GM12878 (cell line): Measurements from ENCODE around the gene ENDOD1. TPM values are rescaled to one million over a fixed set of nuclear protein-coding genes. Genes with fewer than 3 reads are reported as not detected.
A peak's percentile ranks its signal among the peaks of the same experiment; 100 is the strongest.

Experiments used
- ATAC-seq: fragments of 200-7000 bp; cut with Tn5 transposase; 3 replicates; pipeline ENCODE4 v1.9.1; 2020; ENCODE audit warnings: mild to moderate bottlenecking, moderate library complexity
- BruUV-seq: library from RNA; stranded (reverse); fragments of 400-500 nt; replicated peaks from 2 replicates; lab custom pipeline; 2021; lab: Mats Ljungman, UMichigan
- CTCF ChIA-PET: fragments of 300-600 bp; sonication (Branson Sonifier 250); formaldehyde crosslinking; extraction: SDS; loops from one replicate; lab custom pipeline; 2021; ENCODE audit warnings: inconsistent platforms; lab: Yijun Ruan, JAX
- POLR2A ChIA-PET: fragments of 350-600 bp; formaldehyde crosslinking; extraction: SDS; loops from one replicate; lab custom pipeline; 2021; ENCODE audit warnings: inconsistent platforms; lab: Charles Lee
- RAD21 ChIA-PET: fragments of 300-600 bp; sonication (Branson Sonifier 250); formaldehyde crosslinking; loops from one replicate; lab custom pipeline; 2023; ENCODE audit warnings: antibody characterized with exemption; ENCODE audit not compliant: unreplicated experiment; lab: Charles Lee
- SMC1A ChIA-PET: fragments of 300-600 bp; sonication (Branson Sonifier 250); formaldehyde crosslinking; loops from one replicate; lab custom pipeline; 2023; ENCODE audit not compliant: unreplicated experiment, uncharacterized antibody; lab: Charles Lee
- DNase-seq: peaks from one replicate; pipeline ENCODE4 v3.0.0-alpha.2; 2011; ENCODE audit warnings: low read depth, low spot score
- FAIRE-seq: peaks from 3 replicates; lab custom pipeline; 2011; peaks lifted over from hg19 to GRCh38; lab: Jason Lieb, UNC
- H2AFZ ChIP-seq: 2 replicates; pipeline ENCODE4 v1.6.0; 2011; ENCODE audit warnings: low read depth, low read length, control low read depth; ENCODE audit not compliant: control insufficient read depth
- H3K27ac ChIP-seq: 2 replicates; pipeline ENCODE4 v1.5.1; 2011; ENCODE audit warnings: control low read depth; ENCODE audit not compliant: control insufficient read depth, insufficient read depth
- H3K27me3 ChIP-seq, 2 experiments: replicated peaks in 1 of 2; 2 replicates each; pipeline versions ENCODE4 v1.6.0 to v1.6.1; 2011; ENCODE audit warnings: low read length in 1 of 2; ENCODE audit not compliant: control insufficient read depth in 2 of 2, insufficient read depth in 2 of 2
- H3K36me3 ChIP-seq, 2 experiments: 2 replicates each; pipeline ENCODE4 v1.5.1; 2011; ENCODE audit warnings: low read length in 1 of 2; ENCODE audit not compliant: control insufficient read depth in 2 of 2, insufficient read depth in 2 of 2
- H3K4me1 ChIP-seq: 2 replicates; pipeline ENCODE4 v1.6.1; 2011; ENCODE audit warnings: mild to moderate bottlenecking, low read length, moderate library complexity, mixed read lengths; ENCODE audit not compliant: control insufficient read depth, insufficient read depth
- H3K4me2 ChIP-seq: 2 replicates; pipeline ENCODE4 v1.6.0; 2011; ENCODE audit warnings: control low read depth; ENCODE audit not compliant: control insufficient read depth, insufficient read depth
- H3K4me3 ChIP-seq: fragments of 200-600 bp; sonication (generic); 2 replicates; pipeline ENCODE4 v1.5.1; 2016
- H3K79me2 ChIP-seq: 2 replicates; pipeline ENCODE4 v1.6.0; 2011; ENCODE audit warnings: low read length; ENCODE audit not compliant: control insufficient read depth, insufficient read depth
- H3K9ac ChIP-seq: 2 replicates; pipeline ENCODE4 v1.8.0; 2011; ENCODE audit warnings: low read length, control low read depth, mixed read lengths; ENCODE audit not compliant: control insufficient read depth, insufficient read depth
- H3K9me3 ChIP-seq: replicated peaks from 3 replicates; pipeline ENCODE4 v1.5.1; 2011; ENCODE audit warnings: mild to moderate bottlenecking, low read length; ENCODE audit not compliant: control insufficient read depth, insufficient read depth
- H4K20me1 ChIP-seq: 2 replicates; pipeline ENCODE4 v1.6.0; 2011; ENCODE audit not compliant: control insufficient read depth, insufficient read depth
- EGR1 ChIP-seq, 2 experiments: IDR thresholded peaks; 1 replicate in 1 of 2; 2 replicates in 1 of 2; pipeline ENCODE4 v1.6.1; 2011 to 2012; ENCODE audit warnings: low read depth in 2 of 2, low read length in 2 of 2, borderline replicate concordance in 1 of 2, mild to moderate bottlenecking in 1 of 2, moderate library complexity in 1 of 2
- FOS ChIP-seq: IDR thresholded peaks from 3 replicates; pipeline ENCODE4 v1.6.1; 2011; ENCODE audit warnings: borderline replicate concordance; ENCODE audit not compliant: insufficient read length; ENCODE audit errors: extremely low read depth
- FOXM1 ChIP-seq: IDR thresholded peaks from 2 replicates; pipeline ENCODE4 v1.6.1; 2012; ENCODE audit warnings: low read depth, mild to moderate bottlenecking, inconsistent platforms, low read length, moderate library complexity
- IKZF2 ChIP-seq, 2 experiments: fragments of 450-650 bp; IDR thresholded peaks; 2 replicates each; pipeline ENCODE4 v1.6.1; 2017; ENCODE audit warnings: mild to moderate bottlenecking in 2 of 2, moderate library complexity in 2 of 2
- IRF5 ChIP-seq: fragments of 450-650 bp; IDR thresholded peaks from 2 replicates; pipeline ENCODE4 v1.6.1; 2017; ENCODE audit warnings: borderline replicate concordance
- KDM1A ChIP-seq: fragments of 200-600 bp; sonication (generic); IDR thresholded peaks from 2 replicates; pipeline ENCODE4 v1.6.1; 2016; ENCODE audit warnings: borderline replicate concordance
- MYC ChIP-seq: IDR thresholded peaks from 2 replicates; pipeline ENCODE4 v1.6.1; 2011; ENCODE audit warnings: mild to moderate bottlenecking, low read length, moderate library complexity, inconsistent platforms; ENCODE audit not compliant: insufficient read depth, insufficient replicate concordance, insufficient read length, severe bottlenecking
- NFIC ChIP-seq: IDR thresholded peaks from 2 replicates; pipeline ENCODE4 v1.6.1; 2012; ENCODE audit warnings: low read depth, mild to moderate bottlenecking, inconsistent platforms, low read length, moderate library complexity
- NFYB ChIP-seq: IDR thresholded peaks from 2 replicates; pipeline ENCODE4 v1.6.1; 2011; ENCODE audit warnings: low read depth, mild to moderate bottlenecking, low read length, improper control_type of control experiment, moderate library complexity; ENCODE audit not compliant: insufficient read depth
- NR2C1 ChIP-seq: fragments of 450-650 bp; IDR thresholded peaks from 2 replicates; pipeline ENCODE4 v1.6.1; 2017; ENCODE audit warnings: antibody characterized with exemption, mild to moderate bottlenecking, moderate library complexity
- PKNOX1 ChIP-seq: fragments of 450-650 bp; IDR thresholded peaks from 2 replicates; pipeline ENCODE4 v1.6.1; 2016; ENCODE audit warnings: mild to moderate bottlenecking
- POLR2AphosphoS2 ChIP-seq: IDR thresholded peaks from 2 replicates; pipeline ENCODE4 v1.6.1; 2011; ENCODE audit warnings: low read depth, mild to moderate bottlenecking, low read length, improper control_type of control experiment, moderate library complexity
- RFX5 ChIP-seq: IDR thresholded peaks from 2 replicates; pipeline ENCODE4 v1.6.1; 2011; ENCODE audit warnings: low read depth, low read length, improper control_type of control experiment
- SREBF2 ChIP-seq: IDR thresholded peaks from 2 replicates; pipeline ENCODE4 v1.6.1; 2012; ENCODE audit warnings: mild to moderate bottlenecking, low read length
- TBL1XR1 ChIP-seq: IDR thresholded peaks from 2 replicates; pipeline ENCODE4 v1.6.1; 2012; ENCODE audit warnings: low read depth, low read length, improper control_type of control experiment
- ZBTB11 ChIP-seq: fragments of 450-650 bp; formaldehyde crosslinking; IDR thresholded peaks from 2 replicates; pipeline ENCODE4 v1.5.0; 2022; ENCODE audit warnings: mild to moderate bottlenecking, missing genetic modification characterization
- ZNF384 ChIP-seq: IDR thresholded peaks from 2 replicates; pipeline ENCODE4 v1.6.1; 2012; ENCODE audit warnings: low read depth, mild to moderate bottlenecking, low read length, improper control_type of control experiment, borderline replicate concordance
- WGBS: methylation state at CpG from one replicate; pipeline ENCODE4 v1.1.6; 2016; ENCODE audit warnings: low lambda C conversion rate; ENCODE audit not compliant: insufficient replicate concordance, insufficient coverage; ENCODE audit errors: missing lambda C conversion rate; 5-methylcytosine and 5-hydroxymethylcytosine counted together
- in situ Hi-C: fragments of 300-500 bp; cut with MboI; formaldehyde crosslinking; loops from 9 replicates; pipeline ENCODE4 v1.14.3; 2018; ENCODE audit warnings: mixed read lengths
- intact Hi-C: fragments of 100-400 bp; cut with micrococcal nuclease; formaldehyde crosslinking; loops from one replicate; pipeline ENCODE4 v1.14.2; 2022; ENCODE audit not compliant: unreplicated experiment
- polyA plus RNA-seq, 11 experiments: library from polyadenylated mRNA; depleted of rRNA in 4 of 11; unstranded in 6 of 11; stranded (reverse) in 5 of 11; fragments of >200 nt; fragmentation: Nextera tagmentation in 4 of 11; fragmentation: Illumina TruSeq in 1 of 11; extraction: Ambion mirVana in 4 of 11; extraction: Trizol in 1 of 11; gene quantifications; 1 replicate in 1 of 11; 2 replicates in 10 of 11; pipeline versions ENCODE4 v1.2.1 to v1.2.3, GENCODE V29; 2011 to 2016; ENCODE audit warnings: inconsistent platforms in 2 of 11, missing spikeins in 2 of 11, low read depth in 1 of 11
- total RNA-seq, 4 experiments: library from RNA; depleted of rRNA in 3 of 4; stranded (reverse); fragments of >200 nt in 3 of 4; fragmentation: Illumina TruSeq in 1 of 4; extraction: Trizol in 1 of 4; gene quantifications; 2 replicates each; pipeline versions ENCODE4 v1.2.1 to v1.2.3, GENCODE V29; 2013 to 2021

The ENDOD1 gene
- total and polyA plus RNA-seq, 10 of the 15 experiments (the other 5 are each of a cell fraction or from before 2014, with no cell fraction given): 6.0 to 30.0 (median 12.1) TPM

GRCh38 chr11:95093548-95093947 is 3.9 kb downstream of the ENDOD1 start:
- ChIA-PET POLR2A (interaction anchor here (0.5 to 8.0 kb wide), 13 partner anchors 9 to 1345 kb away, joined by 3 to 139 read pairs (median 6); partner anchors contain the start of genes CEP57, CWC15, KDM4D and SESN3), SMC1A (interaction anchor here (0.8 to 17.5 kb wide), 13 partner anchors 9 to 160 kb away, joined by 3 to 315 read pairs (median 5); partner anchors contain the start of gene SRSF8), CTCF (interaction anchor here (1.0 to 13.7 kb wide), 14 partner anchors 9 to 699 kb away, joined by 3 to 296 read pairs (median 8); partner anchors contain the start of gene SRSF8), RAD21 (interaction anchor here (0.6 to 12.5 kb wide), 11 partner anchors 9 to 148 kb away, joined by 3 to 244 read pairs (median 4); partner anchors contain the start of genes CWC15, KDM4D and SRSF8)
- peak overlapping the region; percentile 45 for H3K27ac ChIP-seq
- peaks cover 45% of the 10 kb centered on the region for H3K4me1 ChIP-seq
- BruUV-seq: no TSS peak
- H3K4me3 ChIP-seq: peak overlapping the region; percentile 6; the same call in 1 of the 2 replicates
- DNase-seq (no peak), ATAC-seq (peak; percentile 16), FAIRE-seq (no peak)
- no peaks in the 10 kb centered on the region for H3K9me3 ChIP-seq
- H4K20me1 ChIP-seq: no peaks in the 10 kb centered on the region
- no peaks in the 10 kb centered on the region for H3K36me3 ChIP-seq
- H3K27me3 ChIP-seq: no peaks in the 10 kb centered on the region
- in situ Hi-C loops: loop anchor here (10.0 kb wide), 1 partner anchor 1151 kb away; no protein-coding TSS in a partner anchor
- intact Hi-C loops: loop anchor here (1.0 to 5.0 kb wide), 3 partner anchors 24 to 694 kb away; partner anchors contain the start of genes FAM76B and SESN3
- H3K4me2 ChIP-seq: peak overlapping the region; percentile 74
- H3K79me2 ChIP-seq: peaks cover 11% of the 10 kb centered on the region
- 2% methylated on average over 3 of the region's 3 CpGs for WGBS
- no peak overlapping the region for H2AFZ ChIP-seq
- H3K9ac ChIP-seq: no peak overlapping the region
- TF ChIP-seq ZBTB11: no peak
- TF ChIP-seq EGR1 (IDR thresholded peaks at IDR 0.05; ENCODE audit: borderline replicate concordance in 1 of 2, low read depth in 2 of 2, low read length in 2 of 2): no peak
- no peak for TF ChIP-seq FOS
- 0 out of 2 replicates have a peak, but pooled peaks have one; percentile 21 for TF ChIP-seq NFIC
- no peak for TF ChIP-seq ZNF384
- TF ChIP-seq TBL1XR1: no peak
- TF ChIP-seq KDM1A: no peak
- TF ChIP-seq NR2C1: no peak
- 0 out of 2 replicates have a peak, but pooled peaks have one; percentile 27 for TF ChIP-seq PKNOX1
- TF ChIP-seq FOXM1: no peak
- no peak for TF ChIP-seq NFYB
- TF ChIP-seq RFX5: no peak
- no peak for TF ChIP-seq SREBF2
- TF ChIP-seq IRF5: no peak
- 0 out of 4 replicates have a peak, but pooled peaks of 1 of the 2 experiments have one; percentile 17 for TF ChIP-seq IKZF2 (IDR thresholded peaks at IDR 0.05)
- no peak for TF ChIP-seq MYC
- TF ChIP-seq POLR2AphosphoS2: no peak
